ENCODE results near the gene MYOM1.
"Not testable (repeated sequence)": the region's sequence is repeated elsewhere in the genome, so short reads cannot be mapped to it uniquely, and the experiment has no call there.

MYOM1 gene

GRCh38 chr18:3248658-3249359 lies 29.0 kb upstream of the MYOM1 start:
- no peak for DNase-seq

DNA sequence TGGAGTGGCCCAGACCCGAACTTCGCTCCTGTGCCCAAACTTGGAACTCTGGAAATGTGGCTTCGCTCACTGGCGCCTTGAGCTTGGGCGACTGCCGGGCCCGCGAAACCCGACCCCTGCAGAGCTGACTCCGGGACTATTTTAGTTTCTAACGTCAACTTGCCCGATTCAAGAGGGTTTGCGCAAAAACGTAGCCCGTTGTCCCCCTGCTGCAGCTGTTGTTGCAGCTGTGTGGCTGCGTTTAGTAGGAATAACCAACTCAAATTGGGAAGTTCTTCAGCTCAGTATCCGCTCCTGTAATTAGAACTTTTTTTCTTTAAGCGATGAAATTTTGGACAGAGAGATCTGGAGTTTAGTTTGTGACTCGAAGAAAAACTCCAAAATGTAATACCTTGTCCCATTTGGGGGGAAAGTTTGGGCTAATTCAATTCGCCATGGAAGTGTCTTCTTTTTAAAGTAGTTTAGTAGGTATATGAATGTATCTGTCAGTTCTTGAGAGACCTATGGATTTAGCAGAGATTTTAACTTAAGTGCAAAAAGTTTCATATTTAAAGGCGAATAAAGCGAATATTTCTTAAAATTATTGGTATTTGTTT lies 28.4 kb upstream of the MYOM1 start:
- no peak for DNase-seq

- DNase-seq, result peak; percentile 99
Measured at GRCh38 chr18:3247240-3248061, 27.7 kb upstream of the MYOM1 start, which contains the start of gene MYL12A. Gene MYL12A (plus strand): TSS chr18:3247801. CDS start chr18:3253248, 5,447 bp downstream.

DNA sequence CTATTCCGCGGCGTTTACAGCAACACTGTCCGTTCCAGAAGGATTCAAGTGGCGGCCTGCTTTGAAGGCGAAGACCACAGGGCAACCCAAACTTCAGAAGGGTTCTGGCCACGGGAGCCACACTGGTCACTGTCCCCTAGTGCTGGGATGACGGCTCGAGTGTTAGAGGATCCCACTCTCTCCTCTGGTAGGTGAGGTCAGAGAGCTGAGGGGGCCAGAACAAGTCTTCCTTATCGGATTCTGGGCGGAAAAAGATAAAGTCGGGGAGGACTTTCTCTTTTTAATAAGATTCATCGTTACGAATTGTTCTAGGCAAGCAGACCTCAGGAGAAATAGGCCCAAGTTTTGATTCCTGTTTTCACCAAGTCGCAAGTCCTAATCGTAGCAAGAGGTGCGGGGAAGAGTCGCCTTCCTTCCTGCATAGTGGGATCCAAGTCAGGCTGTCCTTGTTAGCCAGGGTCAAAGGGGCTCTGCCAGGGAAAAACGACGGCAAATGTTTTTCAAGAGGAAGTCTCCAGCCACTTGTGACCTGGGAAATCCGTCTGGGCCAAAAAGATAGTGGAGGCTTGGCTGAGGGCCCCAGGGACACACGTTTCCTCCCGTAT lies 27.0 kb upstream of the MYOM1 start:
- DNase-seq, result peak; percentile 48

GRCh38 chr18:3245853-3246634 lies 26.3 kb upstream of the MYOM1 start:
- peak; percentile 88 for DNase-seq

DNA sequence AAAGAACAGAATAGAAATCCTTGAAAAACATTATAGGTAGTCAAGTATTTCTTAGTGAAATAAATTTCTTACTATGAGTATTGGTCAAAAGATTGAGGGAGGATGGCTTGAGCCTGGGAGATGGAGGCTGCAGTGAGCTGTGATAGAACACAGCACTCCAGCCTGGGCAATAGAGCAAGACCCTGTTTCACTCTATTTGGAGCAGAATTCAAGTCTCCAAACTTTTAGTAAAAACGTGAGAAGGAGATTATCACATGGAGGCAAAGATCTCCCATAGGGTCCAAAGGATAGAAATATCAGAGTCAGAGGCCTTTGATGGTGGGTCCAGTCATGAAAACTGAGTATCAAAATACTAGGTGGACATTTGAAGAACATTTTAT lies 25.4 kb upstream of the MYOM1 start:
- DNase-seq, result no peak

DNA sequence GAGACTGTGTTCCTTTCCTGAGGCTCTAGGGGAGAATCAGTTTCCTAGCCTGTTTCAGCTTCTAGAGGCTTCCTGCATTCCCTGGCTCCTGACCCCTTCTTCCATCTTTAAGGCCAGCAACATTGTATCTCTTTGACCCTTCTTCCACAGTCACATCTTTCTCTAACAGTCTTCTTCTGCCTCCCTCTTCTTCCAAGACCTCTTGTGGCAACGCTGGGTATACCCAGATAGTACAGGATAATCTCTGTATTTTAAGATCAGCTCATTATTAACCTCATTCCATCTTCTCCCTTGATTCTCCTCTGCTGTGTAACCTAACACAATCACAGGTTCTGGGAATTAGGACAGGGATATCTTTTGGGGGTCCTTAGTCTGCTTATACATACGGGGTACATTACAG lies 19.0 kb upstream of the MYOM1 start:
- no peak for DNase-seq

DNA sequence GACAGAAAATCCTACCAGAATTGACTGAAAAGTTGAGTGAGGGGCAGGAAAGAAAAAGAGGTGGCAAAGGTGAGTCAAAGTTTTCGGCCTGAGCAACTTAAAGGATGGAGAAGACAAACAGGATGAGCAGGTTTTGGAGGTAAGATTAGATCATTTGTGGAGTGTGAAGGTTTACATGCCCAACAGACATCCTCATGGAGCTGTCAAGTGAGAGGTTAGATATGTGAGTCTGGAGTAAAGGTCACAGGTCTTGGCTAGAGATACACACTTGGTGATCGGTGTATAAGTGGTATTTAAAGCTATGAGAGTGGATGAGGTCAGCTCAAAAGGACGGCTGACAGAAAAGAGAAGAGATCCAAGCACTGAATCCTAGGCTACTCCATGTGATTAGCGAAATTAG lies 16.7 kb upstream of the MYOM1 start:
- no peak for DNase-seq

- DNase-seq, result no peak
Measured at GRCh38 chr18:3235846-3236245, 16.1 kb upstream of the MYOM1 start.

GRCh38 chr18:3234457-3234856 lies 14.7 kb upstream of the MYOM1 start:
- DNase-seq, result no peak

GRCh38 chr18:3233433-3234168 lies 13.8 kb upstream of the MYOM1 start:
- no peak for DNase-seq

- no peak for DNase-seq
Measured at GRCh38 chr18:3233004-3233403, 13.2 kb upstream of the MYOM1 start.

- DNase-seq, result no peak
Measured at GRCh38 chr18:3230401-3231334, 10.9 kb upstream of the MYOM1 start.

DNA sequence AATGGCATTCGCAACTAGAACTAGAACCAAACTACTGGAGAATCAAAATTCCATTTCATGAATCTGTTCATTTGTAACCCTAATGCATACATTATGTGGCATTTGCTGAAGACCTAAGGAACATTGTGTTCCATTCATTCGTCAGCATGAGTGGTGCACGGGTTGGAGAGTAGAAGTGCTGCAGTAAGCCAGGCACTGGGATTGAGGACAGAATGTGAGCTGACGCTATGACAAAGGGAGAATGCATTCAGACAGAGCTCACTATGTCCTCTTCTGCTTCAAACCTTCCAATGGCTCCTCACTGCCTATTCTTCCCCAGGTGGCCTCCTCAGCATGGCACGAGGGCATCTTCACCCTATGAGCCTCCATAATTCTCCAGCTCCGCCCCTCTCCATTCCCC lies 6.3 kb upstream of the MYOM1 start:
- DNase-seq, result no peak

DNA sequence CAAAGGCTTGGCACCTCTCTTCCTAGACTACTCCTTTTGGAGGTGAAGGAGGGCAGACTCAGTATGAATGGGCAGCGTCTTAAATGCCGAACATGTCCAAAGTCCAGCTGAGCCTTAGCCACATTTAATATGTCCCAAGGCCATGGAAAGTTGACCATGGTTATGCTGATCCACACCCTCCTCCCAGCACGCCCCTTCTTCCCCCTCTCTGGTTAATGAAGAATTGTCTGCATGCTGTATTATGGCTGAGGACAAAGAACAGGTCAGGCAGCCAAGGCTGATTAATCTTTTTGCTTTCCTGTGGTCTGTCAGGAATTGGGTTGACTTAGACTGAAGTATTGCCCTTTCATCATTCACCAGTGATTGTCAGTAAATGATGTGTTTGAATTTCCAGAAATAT lies 5.8 kb upstream of the MYOM1 start:
- no peak for DNase-seq

- no peak for DNase-seq
Measured at GRCh38 chr18:3224223-3224622, 4.5 kb upstream of the MYOM1 start.

GRCh38 chr18:3223356-3223755 lies 3.6 kb upstream of the MYOM1 start:
- DNase-seq, result no peak

DNA sequence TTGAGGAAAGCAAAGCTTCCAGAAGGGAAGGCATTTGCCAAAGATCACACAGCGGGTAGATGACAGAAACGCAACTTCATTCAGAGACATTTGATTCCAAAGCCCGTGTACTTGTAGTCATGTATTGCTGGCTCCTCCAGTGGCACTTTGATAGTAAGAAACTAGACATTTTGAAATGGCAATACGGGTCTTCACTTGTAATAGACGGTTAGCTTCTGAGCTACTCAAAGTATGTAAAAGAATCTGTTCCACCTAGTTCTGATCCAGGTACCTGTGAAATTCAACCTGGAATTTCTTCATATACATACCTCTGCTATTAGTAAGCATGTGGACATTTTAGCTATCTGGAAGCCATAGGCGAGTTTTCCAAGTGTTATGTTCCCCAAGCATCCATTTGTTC lies 1.7 kb upstream of the MYOM1 start:
- DNase-seq, result no peak

DNA sequence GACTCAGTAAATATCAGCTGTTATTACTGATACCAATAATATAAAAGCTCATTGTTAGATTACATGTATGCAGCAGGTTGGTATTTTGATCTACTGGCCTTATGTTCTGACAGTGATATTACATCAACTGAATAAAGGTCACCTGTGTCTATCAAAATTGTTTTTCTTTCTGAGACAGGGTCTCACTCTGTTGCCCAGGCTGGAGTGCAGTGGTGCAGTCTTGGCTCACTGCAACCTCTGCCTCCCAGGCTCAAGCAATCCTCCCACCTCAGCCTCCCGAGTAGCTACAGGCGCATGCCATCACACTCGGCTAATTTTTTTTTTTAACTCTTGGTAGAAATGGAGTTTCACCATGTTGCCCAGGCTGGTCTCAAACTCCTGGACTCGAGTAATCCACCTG lies 1.1 kb upstream of the MYOM1 start:
- not testable (repeated sequence) for DNase-seq

DNA sequence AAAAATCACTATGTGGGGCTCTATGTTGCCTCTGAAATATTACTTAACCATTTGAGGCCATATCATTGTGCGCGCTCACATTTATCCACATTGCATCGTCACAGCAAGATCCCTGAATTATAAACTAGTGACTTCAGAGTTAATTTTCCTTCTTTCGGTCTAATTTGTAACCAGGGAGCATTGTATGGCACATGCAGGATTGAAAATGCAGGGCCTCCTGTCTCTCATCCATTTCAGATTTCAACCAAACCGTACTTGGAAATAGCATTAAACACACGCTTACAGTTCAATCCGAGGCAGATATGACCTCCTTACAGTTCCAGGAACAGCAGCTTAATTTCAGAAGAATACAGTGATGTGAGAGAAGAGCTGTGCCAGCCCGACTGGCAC lies 532 bp downstream of the MYOM1 start:
- no peak for DNase-seq

- no peak for DNase-seq
Measured at GRCh38 chr18:3218819-3219218, 949 bp downstream of the MYOM1 start.

Data from retina (tissue), 1 donor.